ENCODE measurements around the gene PLSCR4. TPM values are rescaled to one million over a fixed set of nuclear protein-coding genes. Genes with fewer than 3 reads are reported as not detected.
A peak's percentile ranks its signal among the peaks of the same experiment; 100 is the strongest.

PLSCR4 gene
- total RNA-seq, 1 experiment from 2014 or later: 9.1 TPM

GRCh38 chr3:146223401-146224373, 27.2 kb downstream of the PLSCR4 start:
- H3K4me3 Mint-ChIP-seq (ENCODE audit: unreplicated experiment): no peak overlapping the region
- no peaks in the 10 kb centered on the region for H3K36me3 Mint-ChIP-seq (ENCODE audit: insufficient read depth, unreplicated experiment)
- TF ChIP-seq CTCF (IDR thresholded peaks at IDR 0.05; ENCODE audit: insufficient read depth in 1 of 2, low read depth in 1 of 2, low read length in 1 of 2, severe bottlenecking in 1 of 2, unreplicated experiment in 1 of 2): no peak
- no peak for DNase-seq
- H3K36me3 ChIP-seq (ENCODE audit: control insufficient read depth, insufficient read depth, low read length): no peaks in the 10 kb centered on the region
- BruUV-seq (replicated peaks): no TSS peak
- no peaks in the 10 kb centered on the region for H3K9me3 ChIP-seq
- no peaks in the 10 kb centered on the region for H3K9me3 Mint-ChIP-seq (ENCODE audit: unreplicated experiment)
- H3K4me1 Mint-ChIP-seq (ENCODE audit: low read depth, unreplicated experiment): peaks cover 19% of the 10 kb centered on the region
- H3K27me3 ChIP-seq (replicated peaks; ENCODE audit: control insufficient read depth, insufficient read depth, low read length): no peaks in the 10 kb centered on the region
- no peaks in the 10 kb centered on the region for H3K27me3 Mint-ChIP-seq (ENCODE audit: insufficient read depth, unreplicated experiment)
- intact Hi-C loops (cut with micrococcal nuclease; ENCODE audit: unreplicated experiment): loop anchor here (2.0 kb wide), 1 partner anchor 27 kb away; the partner anchor contains the start of gene PLSCR4
- POLR2A ChIA-PET: no interaction called here
- peak overlapping the region; percentile 59 for H3K27ac Mint-ChIP-seq (ENCODE audit: unreplicated experiment)
- CTCF ChIA-PET: interaction anchor here (1.6 kb wide), 1 partner anchor 103 kb away, joined by 9 read pairs; no protein-coding TSS in a partner anchor
- no peak overlapping the region for H3K4me3 ChIP-seq (ENCODE audit: low read depth, low read length)
- H3K4me1 ChIP-seq: peaks cover 40% of the 10 kb centered on the region

- H3K36me3 Mint-ChIP-seq (ENCODE audit: insufficient read depth, unreplicated experiment): peaks cover 5% of the 10 kb centered on the region
- H3K4me3 Mint-ChIP-seq (ENCODE audit: unreplicated experiment): peak overlapping the region; percentile 60
- BruUV-seq (replicated peaks): TSS peak; percentile 41
- no peaks in the 10 kb centered on the region for H3K36me3 ChIP-seq (ENCODE audit: control insufficient read depth, insufficient read depth, low read length)
- peak; percentile 78 to 89 for DNase-seq
- no peaks in the 10 kb centered on the region for H3K9me3 Mint-ChIP-seq (ENCODE audit: unreplicated experiment)
- CTCF ChIA-PET: interaction anchor here (0.6 to 1.5 kb wide), 11 partner anchors 33 to 359 kb away, joined by 3 to 68 read pairs (median 6); no protein-coding TSS in a partner anchor
- H3K4me1 Mint-ChIP-seq (ENCODE audit: low read depth, unreplicated experiment): peaks cover 19% of the 10 kb centered on the region
- peaks cover 40% of the 10 kb centered on the region for H3K4me1 ChIP-seq
- H3K4me3 ChIP-seq (ENCODE audit: low read depth, low read length): peak overlapping the region; percentile 1; the same call in 1 of the 2 replicates
- no peaks in the 10 kb centered on the region for H3K27me3 ChIP-seq (replicated peaks; ENCODE audit: control insufficient read depth, insufficient read depth, low read length)
- H3K27me3 Mint-ChIP-seq (ENCODE audit: insufficient read depth, unreplicated experiment): no peaks in the 10 kb centered on the region
- peak; percentile 16 to 52 for TF ChIP-seq CTCF (IDR thresholded peaks at IDR 0.05; ENCODE audit: insufficient read depth in 1 of 2, low read depth in 1 of 2, low read length in 1 of 2, severe bottlenecking in 1 of 2, unreplicated experiment in 1 of 2)
- no peaks in the 10 kb centered on the region for H3K9me3 ChIP-seq
- intact Hi-C loops (cut with micrococcal nuclease; ENCODE audit: unreplicated experiment): loop anchor here (1.0 to 2.0 kb wide), 8 partner anchors 28 to 419 kb away; partner anchors contain the start of genes PLOD2 and PLSCR4
- POLR2A ChIA-PET: interaction anchor here (0.5 to 1.0 kb wide), 4 partner anchors 12 to 358 kb away, joined by 4 to 6 read pairs (median 4); partner anchors contain the start of gene PLOD2
- peak overlapping the region; percentile 59 for H3K27ac Mint-ChIP-seq (ENCODE audit: unreplicated experiment)
These were observed 28.5 kb downstream of the PLSCR4 start for GRCh38 chr3:146222204-146223046.

GRCh38 chr3:146221276-146221675, 29.6 kb downstream of the PLSCR4 start:
- DNase-seq: no peak
- BruUV-seq (replicated peaks): no TSS peak
- H3K4me1 ChIP-seq: peaks cover 40% of the 10 kb centered on the region
- no peaks in the 10 kb centered on the region for H3K27me3 ChIP-seq (replicated peaks; ENCODE audit: control insufficient read depth, insufficient read depth, low read length)
- peaks cover 5% of the 10 kb centered on the region for H3K36me3 Mint-ChIP-seq (ENCODE audit: insufficient read depth, unreplicated experiment)
- no peaks in the 10 kb centered on the region for H3K27me3 Mint-ChIP-seq (ENCODE audit: insufficient read depth, unreplicated experiment)
- intact Hi-C loops (cut with micrococcal nuclease; ENCODE audit: unreplicated experiment): no loop called here
- TF ChIP-seq CTCF (IDR thresholded peaks at IDR 0.05; ENCODE audit: insufficient read depth in 1 of 2, low read depth in 1 of 2, low read length in 1 of 2, severe bottlenecking in 1 of 2, unreplicated experiment in 1 of 2): no peak
- H3K4me1 Mint-ChIP-seq (ENCODE audit: low read depth, unreplicated experiment): peaks cover 19% of the 10 kb centered on the region
- H3K9me3 ChIP-seq: no peaks in the 10 kb centered on the region
- H3K4me3 ChIP-seq (ENCODE audit: low read depth, low read length): no peak overlapping the region
- ChIA-PET POLR2A (no interaction called here), CTCF (interaction anchor here (1.5 to 2.6 kb wide), 2 partner anchors 32 to 106 kb away, joined by 11 to 12 read pairs; no protein-coding TSS in a partner anchor)
- H3K27ac Mint-ChIP-seq (ENCODE audit: unreplicated experiment): no peak overlapping the region
- H3K4me3 Mint-ChIP-seq (ENCODE audit: unreplicated experiment): no peak overlapping the region
- H3K36me3 ChIP-seq (ENCODE audit: control insufficient read depth, insufficient read depth, low read length): no peaks in the 10 kb centered on the region
- no peaks in the 10 kb centered on the region for H3K9me3 Mint-ChIP-seq (ENCODE audit: unreplicated experiment)
